GM10266 (cell line): Measurements from ENCODE around the gene NWD2.

Experiments used
- DNase-seq: peaks from one replicate; pipeline ENCODE4 v3.0.0; 2012; ENCODE audit errors: extremely low spot score
- CTCF ChIP-seq: IDR thresholded peaks from 2 replicates; pipeline ENCODE4 v1.5.1; 2012; ENCODE audit warnings: mild to moderate bottlenecking, low read depth; ENCODE audit not compliant: control insufficient read depth, insufficient read depth; ENCODE audit errors: missing control alignments

Gene NWD2

GRCh38 chr4:37447886-37448285, 203.3 kb downstream of the NWD2 start:
- no peak for DNase-seq
- TF ChIP-seq CTCF = no peak

GRCh38 chr4:37450309-37450708, 205.8 kb downstream of the NWD2 start:
- no peak for TF ChIP-seq CTCF
- DNase-seq = no peak

GRCh38 chr4:37450911-37451310, 206.4 kb downstream of the NWD2 start:
- TF ChIP-seq CTCF = no peak
- no peak for DNase-seq

GRCh38 chr4:37451656-37452055, 207.1 kb downstream of the NWD2 start:
- no peak for TF ChIP-seq CTCF
- no peak for DNase-seq

- DNase-seq = peak; percentile 76
- peak; percentile 74 for TF ChIP-seq CTCF
Observed at GRCh38 chr4:37452952-37453280, 208.4 kb downstream of the NWD2 start.

GRCh38 chr4:37453281-37453998, 208.9 kb downstream of the NWD2 start:
- no peak for TF ChIP-seq CTCF
- peak; percentile 43 for DNase-seq

GRCh38 chr4:37453999-37454800, 209.7 kb downstream of the NWD2 start:
- TF ChIP-seq CTCF = no peak
- no peak for DNase-seq
